T-helper 17 cell (primary cell): ENCODE data around the gene FNDC10. TPM values are rescaled to one million over a fixed set of nuclear protein-coding genes. Genes with fewer than 3 reads are reported as not detected.

ENCODE experiments used
- total RNA-seq, 4 donors: library from RNA in 2 of 4; stranded (reverse) in 2 of 4; gene quantifications; one replicate each; pipeline ENCODE4 v1.2.3 and lab custom pipeline; 2022 to 2026

The FNDC10 gene
- total RNA-seq, 2 donors from 2014 or later = 3.3 to 3.4 TPM

Other genes starting within 250 kb of the FNDC10 start
- gene MXRA8, start 241.6 kb downstream of the FNDC10 start, total RNA-seq = 1 to 10 TPM in 1 of 2 donors, under 1 TPM in 1; 0.42 to 1.0 TPM
- 10 to 100 TPM; 58.3 to 62.6 TPM for gene AURKAIP1, start 224.9 kb downstream of the FNDC10 start, total RNA-seq
- 100 to 1,000 TPM; 231 to 252 TPM for gene CCNL2, start 200.8 kb downstream of the FNDC10 start, total RNA-seq
- 10 to 100 TPM; 88.0 to 92.1 TPM for gene MRPL20, start 192.8 kb downstream of the FNDC10 start, total RNA-seq
- gene ANKRD65, start 178.9 kb downstream of the FNDC10 start, total RNA-seq = not detected
- gene VWA1, start 164.4 kb downstream of the FNDC10 start, total RNA-seq = not detected
- 1 to 10 TPM in 1 of 2 donors, under 1 TPM in 1; 0.13 to 2.9 TPM for gene ATAD3C, start 150.4 kb downstream of the FNDC10 start, total RNA-seq
- gene ATAD3B, start 128.4 kb downstream of the FNDC10 start, total RNA-seq = 10 to 100 TPM; 41.7 to 45.1 TPM
- gene ATAD3A, start 88.0 kb downstream of the FNDC10 start, total RNA-seq = 10 to 100 TPM; 20.3 to 23.3 TPM
- gene TMEM240, start 59.5 kb downstream of the FNDC10 start, total RNA-seq = under 1 TPM in 1 of 2 donors, not detected in 1; 0.44 TPM
- 100 to 1,000 TPM in 1 of 2 donors, 10 to 100 TPM in 1; 99.3 to 103 TPM for gene SSU72, start 25.3 kb downstream of the FNDC10 start, total RNA-seq
- gene MIB2, start 15.4 kb upstream of the FNDC10 start, total RNA-seq = 10 to 100 TPM; 42.0 to 50.0 TPM
- gene MMP23B, start 32.0 kb upstream of the FNDC10 start, total RNA-seq = 1 to 10 TPM; 3.9 to 4.2 TPM
- 10 to 100 TPM; 43.9 to 49.8 TPM for gene CDK11B, start 58.9 kb upstream of the FNDC10 start, total RNA-seq
- 10 to 100 TPM; 67.5 to 87.3 TPM for gene SLC35E2B, start 92.7 kb upstream of the FNDC10 start, total RNA-seq
- gene CDK11A, start 124.2 kb upstream of the FNDC10 start, total RNA-seq = 100 to 1,000 TPM; 218 to 232 TPM
- gene NADK, start 178.3 kb upstream of the FNDC10 start, total RNA-seq = 10 to 100 TPM; 54.8 to 61.5 TPM